Adrenal gland (tissue), 12 donors: Measurements from ENCODE around the gene PKN1. TPM values are rescaled to one million over a fixed set of nuclear protein-coding genes. Genes with fewer than 3 reads are reported as not detected.

Experiments
- DNase-seq, 7 donors: peaks; one replicate each; pipeline ENCODE4 v3.0.0-alpha.2; 2019 to 2020
- H3K27ac ChIP-seq, 5 donors: fragments of 200-600 bp; sonication (generic) in 4 of 5; 1 replicate in 3 of 5; 2 replicates in 2 of 5; pipeline versions ENCODE4 v1.5.1 to v1.8.0; 2016 to 2020; ENCODE audit warnings: mild to moderate bottlenecking in 1 of 5
- H3K27me3 ChIP-seq: fragments of 200-600 bp; 2 replicates; pipeline ENCODE4 v1.8.0; 2021
- H3K36me3 ChIP-seq, 2 donors: fragments of 200-600 bp; replicated peaks in 1 of 2; 1 replicate in 1 of 2; 2 replicates in 1 of 2; pipeline versions ENCODE4 v1.5.1 to v1.8.0; 2018 to 2022
- H3K4me1 ChIP-seq, 2 donors: fragments of 200-600 bp; replicated peaks in 1 of 2; 1 replicate in 1 of 2; 2 replicates in 1 of 2; pipeline versions ENCODE4 v1.5.1 to v1.8.0; 2018 to 2021
- H3K4me3 ChIP-seq, 4 donors: fragments of 200-600 bp; sonication (generic) in 3 of 4; one replicate each; pipeline ENCODE4 v1.5.1; 2016 to 2018
- H3K9me3 ChIP-seq, 3 donors: fragments of 200-600 bp; sonication (generic) in 1 of 3; replicated peaks in 1 of 3; 1 replicate in 2 of 3; 2 replicates in 1 of 3; pipeline versions ENCODE4 v1.5.1 to v1.8.0; 2016 to 2021
- CTCF ChIP-seq, 6 experiments: fragments of 450-650 bp in 4 of 6; fragments of 200-600 bp in 2 of 6; sonication (generic) in 1 of 6; IDR thresholded peaks; 1 replicate in 5 of 6; 2 replicates in 1 of 6; pipeline versions ENCODE4 v1.5.1 to v1.8.0; 2016 to 2021; ENCODE audit warnings: antibody characterized with exemption in 6 of 6, mild to moderate bottlenecking in 2 of 6, moderate library complexity in 1 of 6
- POLR2A ChIP-seq, 2 donors: fragments of 450-650 bp; IDR thresholded peaks; one replicate each; pipeline ENCODE4 v1.6.1; 2017; ENCODE audit warnings: antibody characterized with exemption in 2 of 2, mild to moderate bottlenecking in 2 of 2, moderate library complexity in 1 of 2
- WGBS, 4 donors: extraction: QIAGEN DNeasy Blood & Tissue Kit in 2 of 4; methylation state at CpG; one replicate each; pipeline versions ENCODE4 v1.1.5 to v1.1.7; 2013 to 2017; 5-methylcytosine and 5-hydroxymethylcytosine counted together
- intact Hi-C, 2 donors: fragments of 100-400 bp; cut with DNase I; formaldehyde crosslinking; loops; one replicate each; pipeline versions ENCODE4 v1.14.1 to v1.15.0; 2022 to 2023
- polyA plus RNA-seq, 3 donors: library from polyadenylated mRNA; stranded (reverse); fragments of 200-250 nt in 2 of 3; fragments of 350-450 nt in 1 of 3; fragmentation: Illumina TruSeq in 1 of 3; extraction: RNeasy Lipid Tissue Mini Kit (QIAGEN cat#74804) in 1 of 3; gene quantifications; one replicate each; pipeline ENCODE4 v1.2.3, GENCODE V29; 2013 to 2014
- total RNA-seq, 9 donors: library from RNA; depleted of rRNA in 4 of 9; stranded (reverse); fragments of >200 nt in 4 of 9; fragments of 120-200 nt in 1 of 9; fragmentation: NEBNext Ultra II Directional in 1 of 9; extraction: Animal tissue kit (Norgen Biotek cat#: 25700) in 1 of 9; gene quantifications; one replicate each; pipeline versions ENCODE4 v1.1.0 to v1.2.4, GENCODE V29; 2013 to 2023
- donor health status: healthy with polysubstance abuse.
- donor health status: Bipolar disorder and iron deficiency.
- donor health status: DM: yes; HTN: yes; CAD: no.
- donor health status: DM: no; HTN: no; CAD: no.
- donor health status: DM: no; HTN: no; CAD: no.
- donor health status: DM: yes; HTN: yes; CAD: no.

The PKN1 gene
- total and polyA plus RNA-seq, 12 donors: 27.5 to 209 (median 120) TPM

GRCh38 chr19:14425696-14426138 lies 7.4 kb upstream of the PKN1 start:
- no peak for DNase-seq
- 72 to 79% (median 74%) methylated on average over 7 of the region's 7 CpGs for WGBS, 4 donors
- Histone ChIP-seq H3K4me1 (no peaks in the 10 kb centered on the region), H3K27me3 (no peaks in the 10 kb centered on the region), H3K9me3 (no peaks in the 10 kb centered on the region), H3K27ac (no peak overlapping the region), H3K4me3 (no peak overlapping the region), H3K36me3 (no peaks in the 10 kb centered on the region)
- TF ChIP-seq POLR2A (IDR thresholded peaks at IDR 0.05): no peak
- no peak for TF ChIP-seq CTCF (IDR thresholded peaks at IDR 0.05)
- intact Hi-C loops: no loop called here

- H3K4me1 ChIP-seq: peaks cover 0 to 8% of the 10 kb centered on the region in 2 donors
- DNase-seq: no peak
- TF ChIP-seq POLR2A (IDR thresholded peaks at IDR 0.05): no peak
- TF ChIP-seq CTCF (IDR thresholded peaks at IDR 0.05): no peak
- H3K9me3 ChIP-seq: no peaks in the 10 kb centered on the region
- no peak overlapping the region for H3K4me3 ChIP-seq
- intact Hi-C loops: no loop called here
- no peak overlapping the region for H3K27ac ChIP-seq
- H3K36me3 ChIP-seq: no peaks in the 10 kb centered on the region
- H3K27me3 ChIP-seq: no peaks in the 10 kb centered on the region
- WGBS, 4 donors: 59 to 75% (median 68%) methylated on average over 2 of the region's 2 CpGs
Measured at GRCh38 chr19:14427461-14427860, 5.6 kb upstream of the PKN1 start.

- no peaks in the 10 kb centered on the region for H3K9me3 ChIP-seq
- no peak for DNase-seq
- no peaks in the 10 kb centered on the region for H3K36me3 ChIP-seq
- H3K27me3 ChIP-seq: no peaks in the 10 kb centered on the region
- H3K4me3 ChIP-seq: no peak overlapping the region
- intact Hi-C loops: no loop called here
- peaks cover 2 to 14% of the 10 kb centered on the region in 2 donors for H3K4me1 ChIP-seq
- no peak for TF ChIP-seq CTCF (IDR thresholded peaks at IDR 0.05)
- TF ChIP-seq POLR2A (IDR thresholded peaks at IDR 0.05): no peak
- no peak overlapping the region for H3K27ac ChIP-seq
- WGBS, 4 donors: 79 to 93% (median 88%) methylated on average over 2 to 4 of the region's 4 CpGs
Measured at GRCh38 chr19:14428882-14429416, 4.2 kb upstream of the PKN1 start.

GRCh38 chr19:14430712-14431111 lies 2.4 kb upstream of the PKN1 start:
- intact Hi-C loops: loop anchor here in 1 of 2 donors (5.0 kb wide), 1 partner anchor 42 kb away; no protein-coding TSS in a partner anchor
- DNase-seq: no peak
- no peaks in the 10 kb centered on the region for H3K9me3 ChIP-seq
- 76 to 79% (median 78%) methylated on average over 3 of the region's 3 CpGs for WGBS, 4 donors
- H3K36me3 ChIP-seq: no peaks in the 10 kb centered on the region
- TF ChIP-seq POLR2A (IDR thresholded peaks at IDR 0.05): no peak
- TF ChIP-seq CTCF (IDR thresholded peaks at IDR 0.05): no peak
- H3K4me1 ChIP-seq: peaks cover 17 to 30% of the 10 kb centered on the region in 2 donors
- no peak overlapping the region for H3K4me3 ChIP-seq
- H3K27me3 ChIP-seq: no peaks in the 10 kb centered on the region
- no peak overlapping the region for H3K27ac ChIP-seq
